Tibial nerve (tissue), 4 donors: ENCODE measurements around the gene CEP20. TPM values are rescaled to one million over a fixed set of nuclear protein-coding genes. Genes with fewer than 3 reads are reported as not detected.

Source experiments
- DNase-seq, 2 donors: peaks; one replicate each; pipeline ENCODE4 v3.0.0-alpha.2; 2019; ENCODE audit warnings: low spot score in 2 of 2
- H3K27ac ChIP-seq, 4 donors: fragments of 200-600 bp; sonication (generic) in 3 of 4; one replicate each; pipeline ENCODE4 v1.5.1; 2017 to 2019; ENCODE audit warnings: mild to moderate bottlenecking in 1 of 4
- H3K27me3 ChIP-seq, 2 donors: fragments of 200-600 bp; sonication (generic) in 1 of 2; one replicate each; pipeline versions ENCODE4 v1.5.1 to v1.6.0; 2017 to 2019
- H3K36me3 ChIP-seq, 3 donors: fragments of 200-600 bp; sonication (generic); one replicate each; pipeline ENCODE4 v1.5.1; 2018 to 2019
- H3K4me1 ChIP-seq, 4 donors: fragments of 200-600 bp; sonication (generic) in 3 of 4; one replicate each; pipeline ENCODE4 v1.5.1; 2017 to 2019
- H3K4me3 ChIP-seq, 4 donors: fragments of 200-600 bp; sonication (generic) in 3 of 4; one replicate each; pipeline ENCODE4 v1.5.1; 2017 to 2019; ENCODE audit warnings: mild to moderate bottlenecking in 1 of 4, moderate library complexity in 1 of 4
- H3K9me3 ChIP-seq, 4 donors: fragments of 200-600 bp; sonication (generic) in 3 of 4; one replicate each; pipeline ENCODE4 v1.5.1; 2017 to 2019
- EP300 ChIP-seq, 2 donors: sonication (generic); formaldehyde crosslinking; IDR thresholded peaks; one replicate each; pipeline ENCODE4 v1.6.1; 2017; ENCODE audit warnings: antibody characterized with exemption in 2 of 2, mild to moderate bottlenecking in 1 of 2
- POLR2A ChIP-seq, 2 donors: fragments of 450-650 bp; IDR thresholded peaks; one replicate each; pipeline ENCODE4 v1.6.1; 2017; ENCODE audit warnings: antibody characterized with exemption in 2 of 2, mild to moderate bottlenecking in 2 of 2, moderate library complexity in 2 of 2
- WGBS, 2 donors: methylation state at CpG; one replicate each; pipeline ENCODE4 v1.1.5; 2018; 5-methylcytosine and 5-hydroxymethylcytosine counted together
- total RNA-seq, 4 donors: library from RNA; depleted of rRNA; stranded (reverse); fragments of >200 nt; gene quantifications; one replicate each; pipeline ENCODE4 v1.1.0, GENCODE V29; 2016
- TF ChIP-seq, protein P1 (sequence below), 5 experiments: fragments of 200-600 bp in 3 of 5; fragments of 450-650 bp in 2 of 5; sonication (generic) in 3 of 5; IDR thresholded peaks; one replicate each; pipeline ENCODE4 v1.5.1; 2016 to 2019; ENCODE audit warnings: antibody characterized with exemption in 5 of 5, mild to moderate bottlenecking in 3 of 5, moderate library complexity in 2 of 5

CEP20 gene
- total RNA-seq, 4 donors from 2014 or later: 23.7 to 42.0 (median 25.0) TPM

- H3K36me3 ChIP-seq: no peaks in the 10 kb centered on the region
- no peak overlapping the region for H3K27ac ChIP-seq
- 67 to 69% methylated on average over 9 of the region's 9 CpGs for WGBS, 2 donors
- no peaks in the 10 kb centered on the region for H3K27me3 ChIP-seq
- H3K4me1 ChIP-seq: peaks cover 0 to 10% (median 0%) of the 10 kb centered on the region in 4 donors
- no peaks in the 10 kb centered on the region for H3K9me3 ChIP-seq
- no peak for DNase-seq
- TF ChIP-seq, protein P1, sequence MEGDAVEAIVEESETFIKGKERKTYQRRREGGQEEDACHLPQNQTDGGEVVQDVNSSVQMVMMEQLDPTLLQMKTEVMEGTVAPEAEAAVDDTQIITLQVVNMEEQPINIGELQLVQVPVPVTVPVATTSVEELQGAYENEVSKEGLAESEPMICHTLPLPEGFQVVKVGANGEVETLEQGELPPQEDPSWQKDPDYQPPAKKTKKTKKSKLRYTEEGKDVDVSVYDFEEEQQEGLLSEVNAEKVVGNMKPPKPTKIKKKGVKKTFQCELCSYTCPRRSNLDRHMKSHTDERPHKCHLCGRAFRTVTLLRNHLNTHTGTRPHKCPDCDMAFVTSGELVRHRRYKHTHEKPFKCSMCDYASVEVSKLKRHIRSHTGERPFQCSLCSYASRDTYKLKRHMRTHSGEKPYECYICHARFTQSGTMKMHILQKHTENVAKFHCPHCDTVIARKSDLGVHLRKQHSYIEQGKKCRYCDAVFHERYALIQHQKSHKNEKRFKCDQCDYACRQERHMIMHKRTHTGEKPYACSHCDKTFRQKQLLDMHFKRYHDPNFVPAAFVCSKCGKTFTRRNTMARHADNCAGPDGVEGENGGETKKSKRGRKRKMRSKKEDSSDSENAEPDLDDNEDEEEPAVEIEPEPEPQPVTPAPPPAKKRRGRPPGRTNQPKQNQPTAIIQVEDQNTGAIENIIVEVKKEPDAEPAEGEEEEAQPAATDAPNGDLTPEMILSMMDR (IDR thresholded peaks at IDR 0.05): no peak
- TF ChIP-seq EP300 (IDR thresholded peaks at IDR 0.05): no peak
- TF ChIP-seq POLR2A (IDR thresholded peaks at IDR 0.05): no peak
- no peak overlapping the region for H3K4me3 ChIP-seq
Observed at GRCh38 chr16:15825750-15826305, 62.6 kb downstream of the CEP20 start.

DNA sequence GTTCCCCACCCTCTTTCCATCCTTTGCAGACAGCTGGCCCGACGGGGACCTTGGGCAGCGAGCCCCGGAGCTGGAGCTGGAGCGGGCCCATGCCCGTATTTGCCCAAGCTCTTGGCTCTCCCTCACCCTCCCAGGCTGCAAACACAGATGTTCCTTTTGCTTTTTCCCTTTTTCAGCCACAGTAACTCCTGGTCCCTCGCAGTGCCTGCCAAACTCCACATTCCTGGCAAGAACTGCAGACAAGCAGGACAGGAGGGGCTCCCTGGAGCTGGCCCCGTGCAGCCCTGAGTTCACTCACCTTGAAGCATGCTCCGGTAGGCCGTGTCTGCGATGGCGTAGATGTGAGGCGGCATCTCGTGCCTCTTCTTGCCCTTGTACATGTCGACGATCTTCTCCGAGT is 65.4 kb downstream of the CEP20 start:
- TF ChIP-seq, protein P1 (IDR thresholded peaks at IDR 0.05): no peak
- TF ChIP-seq EP300 (IDR thresholded peaks at IDR 0.05) (no peak), POLR2A (IDR thresholded peaks at IDR 0.05) (no peak)
- H3K4me1 ChIP-seq: no peaks in the 10 kb centered on the region
- H3K36me3 ChIP-seq: no peaks in the 10 kb centered on the region
- H3K9me3 ChIP-seq: no peaks in the 10 kb centered on the region
- H3K27me3 ChIP-seq: no peaks in the 10 kb centered on the region
- no peak overlapping the region for H3K27ac ChIP-seq
- DNase-seq: no peak
- H3K4me3 ChIP-seq: no peak overlapping the region
- whole genome bisulfite sequencing, 2 donors: 75 to 83% methylated on average over 17 of the region's 17 CpGs

DNA sequence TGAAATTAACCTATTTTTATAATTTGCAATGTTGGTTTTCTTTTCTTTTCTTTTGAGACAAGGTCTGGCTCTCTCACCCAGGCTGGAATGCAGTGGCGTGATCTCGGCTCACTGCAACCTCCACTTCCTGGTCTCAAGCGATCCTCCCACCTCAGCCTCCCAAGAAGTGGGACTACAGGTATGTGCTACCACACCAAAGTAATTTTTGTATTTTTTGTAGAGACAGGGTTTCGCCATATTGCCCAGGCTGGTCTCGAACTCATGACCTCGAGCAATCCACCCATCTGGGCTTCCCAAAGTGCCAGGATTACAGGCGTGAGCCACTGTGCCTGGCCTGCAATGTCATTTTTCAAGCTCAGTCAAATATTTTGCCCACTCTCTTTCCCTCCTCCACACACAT is 67.6 kb downstream of the CEP20 start:
- no peak overlapping the region for H3K4me3 ChIP-seq
- peaks cover 0 to 15% (median 0%) of the 10 kb centered on the region in 4 donors for H3K9me3 ChIP-seq
- H3K27me3 ChIP-seq: no peaks in the 10 kb centered on the region
- TF ChIP-seq EP300 (IDR thresholded peaks at IDR 0.05): no peak
- TF ChIP-seq POLR2A (IDR thresholded peaks at IDR 0.05): no peak
- TF ChIP-seq, protein P1 (IDR thresholded peaks at IDR 0.05): no peak
- WGBS, 2 donors: 89 to 90% methylated on average over 7 of the region's 7 CpGs
- no peaks in the 10 kb centered on the region for H3K36me3 ChIP-seq
- DNase-seq: no peak
- H3K4me1 ChIP-seq: no peaks in the 10 kb centered on the region
- H3K27ac ChIP-seq: no peak overlapping the region

DNA sequence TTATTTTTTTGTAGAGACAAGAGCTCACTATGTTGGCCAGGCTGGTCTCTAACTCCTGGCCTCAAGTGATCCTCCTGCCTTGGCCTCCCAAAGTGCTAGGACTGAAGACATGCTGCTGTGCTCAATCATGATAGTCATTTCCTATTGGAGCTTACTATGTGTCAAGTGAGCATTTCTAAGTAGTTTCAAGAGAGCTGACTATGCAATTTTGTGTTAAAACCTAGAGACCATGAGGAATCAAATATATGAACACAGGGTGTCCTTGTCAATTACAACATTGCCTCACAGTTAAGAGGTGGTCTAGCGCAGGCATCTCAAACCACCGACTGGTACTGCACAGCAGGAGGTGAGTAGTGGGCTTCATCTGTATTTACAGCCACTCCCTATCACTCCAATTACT is 69.4 kb downstream of the CEP20 start:
- H3K4me1 ChIP-seq: no peaks in the 10 kb centered on the region
- no peak overlapping the region for H3K4me3 ChIP-seq
- peaks cover 0 to 24% (median 0%) of the 10 kb centered on the region in 4 donors for H3K9me3 ChIP-seq
- no peak overlapping the region for H3K27ac ChIP-seq
- no peak for DNase-seq
- WGBS, 2 donors: 77 to 81% methylated on average over 2 of the region's 2 CpGs
- H3K27me3 ChIP-seq: no peaks in the 10 kb centered on the region
- TF ChIP-seq POLR2A (IDR thresholded peaks at IDR 0.05) (no peak), EP300 (IDR thresholded peaks at IDR 0.05) (no peak)
- TF ChIP-seq, protein P1 (IDR thresholded peaks at IDR 0.05): no peak
- H3K36me3 ChIP-seq: no peaks in the 10 kb centered on the region

DNA sequence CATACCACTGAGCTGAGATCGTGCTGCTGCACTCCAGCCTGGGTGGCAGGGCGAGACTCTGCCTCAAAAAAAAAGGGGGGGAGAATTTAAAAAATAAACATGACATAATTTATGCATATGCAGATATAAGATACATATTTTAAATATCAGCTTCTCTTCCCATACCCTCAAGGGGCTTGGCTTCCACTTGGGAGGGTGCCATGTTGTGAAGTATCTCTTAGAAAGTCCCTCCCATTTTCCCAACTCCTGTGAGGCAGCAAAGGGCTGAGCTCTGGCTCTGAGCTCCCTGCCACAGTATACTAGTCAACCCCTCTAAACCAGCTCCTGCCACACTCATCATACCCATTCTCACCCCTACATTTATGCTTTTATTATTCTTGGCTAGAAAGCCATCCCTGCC is 71.0 kb downstream of the CEP20 start:
- H3K27me3 ChIP-seq: no peaks in the 10 kb centered on the region
- TF ChIP-seq EP300 (IDR thresholded peaks at IDR 0.05) (no peak), POLR2A (IDR thresholded peaks at IDR 0.05) (no peak)
- TF ChIP-seq, protein P1 (IDR thresholded peaks at IDR 0.05): no peak
- H3K9me3 ChIP-seq: peaks cover 0 to 24% (median 0%) of the 10 kb centered on the region in 4 donors
- no peak for DNase-seq
- 60 to 69% methylated on average over 2 of the region's 2 CpGs for WGBS, 2 donors
- H3K4me1 ChIP-seq: no peaks in the 10 kb centered on the region
- H3K4me3 ChIP-seq: no peak overlapping the region
- no peak overlapping the region for H3K27ac ChIP-seq
- no peaks in the 10 kb centered on the region for H3K36me3 ChIP-seq
